ENCODE results near the gene CHD8.

GRCh38 chr14:21347201-21347600, 108.7 kb downstream of the CHD8 start:
- TF ChIP-seq CTCF (IDR thresholded peaks at IDR 0.05; ENCODE audit: insufficient read depth, low read length) (no peak), SPI1 (IDR thresholded peaks at IDR 0.05; ENCODE audit: borderline replicate concordance, low read depth) (no peak), GABPA (IDR thresholded peaks at IDR 0.05; ENCODE audit: low read depth) (no peak), POLR2AphosphoS5 (IDR thresholded peaks at IDR 0.05; ENCODE audit: low read depth) (no peak), REST (IDR thresholded peaks at IDR 0.05; ENCODE audit: insufficient replicate concordance, low read depth) (no peak)
